Chondrocyte (in vitro differentiated cells): ENCODE results near the gene VASP. TPM values are rescaled to one million over a fixed set of nuclear protein-coding genes. Genes with fewer than 3 reads are reported as not detected.

Source experiments
- DNase-seq: peaks from one replicate; pipeline ENCODE4 v3.0.0; 2021; ENCODE audit warnings: mixed read lengths, low spot score
- H3K27ac Mint-ChIP-seq: one replicate; pipeline ENCODE4 v1.8.0; 2021; ENCODE audit warnings: mild to moderate bottlenecking, moderate library complexity, mixed read lengths; ENCODE audit not compliant: unreplicated experiment
- H3K27me3 Mint-ChIP-seq: 2 replicates; pipeline ENCODE4 v1.8.0; 2021; ENCODE audit warnings: low read depth, mixed read lengths
- H3K36me3 Mint-ChIP-seq: 2 replicates; pipeline ENCODE4 v1.8.0; 2021; ENCODE audit warnings: low read depth, mixed read lengths
- H3K4me1 Mint-ChIP-seq: 2 replicates; pipeline ENCODE4 v1.8.0; 2021; ENCODE audit warnings: low read depth, mild to moderate bottlenecking, mixed read lengths
- H3K4me3 Mint-ChIP-seq: one replicate; pipeline ENCODE4 v1.8.0; 2021; ENCODE audit warnings: mild to moderate bottlenecking, moderate library complexity, mixed read lengths; ENCODE audit not compliant: unreplicated experiment
- H3K9me3 Mint-ChIP-seq: 2 replicates; pipeline ENCODE4 v1.8.0; 2021; ENCODE audit warnings: low read depth, mixed read lengths
- CTCF ChIP-seq: fragments of 200-600 bp; sonication (generic); IDR thresholded peaks from 2 replicates; pipeline ENCODE4 v1.5.0; 2021; ENCODE audit warnings: antibody characterized with exemption, mild to moderate bottlenecking, moderate library complexity
- total RNA-seq: library from RNA; stranded (reverse); gene quantifications from 3 replicates; pipeline ENCODE4 v1.2.1, GENCODE V29; 2021

VASP gene
- total RNA-seq, 1 donor from 2014 or later = 142 TPM

- TF ChIP-seq CTCF = no peak
- H3K9me3 Mint-ChIP-seq = no peaks in the 10 kb centered on the region
- no peaks in the 10 kb centered on the region for H3K27me3 Mint-ChIP-seq
- no peak for DNase-seq
- H3K27ac Mint-ChIP-seq = no peak overlapping the region
- H3K4me1 Mint-ChIP-seq = peaks cover 13% of the 10 kb centered on the region
- no peak overlapping the region for H3K4me3 Mint-ChIP-seq
- H3K36me3 Mint-ChIP-seq = no peaks in the 10 kb centered on the region
Observed at GRCh38 chr19:45489216-45489855, 17.9 kb upstream of the VASP start.

DNA sequence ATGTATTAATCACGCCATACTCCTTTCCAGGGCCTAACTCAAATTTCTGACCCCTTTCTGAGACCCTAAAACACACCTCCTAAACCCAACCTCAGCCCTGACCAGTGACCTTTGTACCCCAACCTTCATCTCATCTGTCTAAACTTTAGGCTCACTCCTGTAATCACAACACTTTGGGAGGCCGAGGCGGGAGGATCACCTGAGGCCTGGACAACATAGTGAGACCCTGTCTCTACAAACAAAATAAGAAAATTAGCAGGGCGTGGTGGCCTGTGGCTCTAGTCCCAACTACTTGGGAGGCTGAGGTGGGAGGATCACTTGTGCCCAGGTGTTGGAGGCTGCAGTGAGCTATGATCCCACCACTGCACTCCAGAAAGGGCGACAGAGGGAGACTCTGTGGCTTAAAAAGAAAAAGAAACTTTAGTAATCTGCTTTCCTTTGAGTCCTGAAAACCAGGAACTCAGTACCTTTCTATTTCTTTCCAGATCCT is 15.1 kb upstream of the VASP start:
- Mint-ChIP-seq H3K27ac (no peak overlapping the region), H3K4me3 (peak overlapping the region; percentile 61)

GRCh38 chr19:45492627-45493470 is 14.4 kb upstream of the VASP start:
- peak overlapping the region; percentile 82 for H3K4me3 Mint-ChIP-seq
- peaks cover 4% of the 10 kb centered on the region for H3K27me3 Mint-ChIP-seq
- DNase-seq = no peak
- no peaks in the 10 kb centered on the region for H3K9me3 Mint-ChIP-seq
- H3K36me3 Mint-ChIP-seq = no peaks in the 10 kb centered on the region
- peak overlapping the region; percentile 61 for H3K27ac Mint-ChIP-seq
- peaks cover 23% of the 10 kb centered on the region for H3K4me1 Mint-ChIP-seq
- TF ChIP-seq CTCF = no peak

More for the DNA sequence above, 15.1 kb upstream of the VASP start:
- H3K27me3 Mint-ChIP-seq = peaks cover 2% of the 10 kb centered on the region
- peaks cover 20% of the 10 kb centered on the region for H3K4me1 Mint-ChIP-seq
- no peak for TF ChIP-seq CTCF
- H3K36me3 Mint-ChIP-seq = no peaks in the 10 kb centered on the region
- H3K9me3 Mint-ChIP-seq = no peaks in the 10 kb centered on the region
- no peak for DNase-seq

DNA sequence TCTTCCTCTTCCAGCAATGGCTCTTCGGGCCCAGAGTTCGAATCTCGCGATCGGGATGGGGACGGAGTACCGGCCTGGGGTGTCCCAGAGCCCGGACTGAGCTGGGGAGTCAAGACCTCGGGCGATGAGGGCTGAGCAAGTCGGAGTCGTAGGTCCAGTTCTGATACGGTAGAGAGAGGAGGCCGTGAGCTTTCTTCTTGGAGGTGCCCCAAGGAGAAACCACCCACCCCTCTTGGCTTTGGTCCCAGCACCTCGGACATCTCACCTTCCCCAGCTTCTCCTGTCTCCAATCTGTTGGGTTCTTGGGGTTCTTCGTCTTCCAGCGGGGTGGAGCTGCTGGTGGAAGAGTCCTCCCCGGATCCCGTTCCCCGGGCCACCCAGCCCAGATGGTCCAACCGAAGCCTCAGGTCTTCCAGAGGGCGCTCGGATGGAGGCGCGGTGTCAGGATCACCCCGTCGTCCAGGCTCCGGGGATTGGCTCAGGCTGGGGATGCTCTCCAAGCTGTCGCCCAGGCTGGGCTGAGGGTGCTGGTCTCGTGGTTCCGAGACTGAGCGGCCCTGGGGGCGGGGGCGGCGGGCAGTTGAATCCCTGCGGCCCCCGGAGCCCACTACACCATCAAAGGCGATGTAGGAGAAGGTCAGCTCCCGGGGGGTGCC is 12.9 kb upstream of the VASP start:
- no peak for TF ChIP-seq CTCF
- Mint-ChIP-seq H3K36me3 (no peaks in the 10 kb centered on the region), H3K27ac (no peak overlapping the region), H3K4me3 (no peak overlapping the region), H3K9me3 (no peaks in the 10 kb centered on the region), H3K27me3 (peaks cover 13% of the 10 kb centered on the region), H3K4me1 (peaks cover 31% of the 10 kb centered on the region)
- DNase-seq = no peak

DNA sequence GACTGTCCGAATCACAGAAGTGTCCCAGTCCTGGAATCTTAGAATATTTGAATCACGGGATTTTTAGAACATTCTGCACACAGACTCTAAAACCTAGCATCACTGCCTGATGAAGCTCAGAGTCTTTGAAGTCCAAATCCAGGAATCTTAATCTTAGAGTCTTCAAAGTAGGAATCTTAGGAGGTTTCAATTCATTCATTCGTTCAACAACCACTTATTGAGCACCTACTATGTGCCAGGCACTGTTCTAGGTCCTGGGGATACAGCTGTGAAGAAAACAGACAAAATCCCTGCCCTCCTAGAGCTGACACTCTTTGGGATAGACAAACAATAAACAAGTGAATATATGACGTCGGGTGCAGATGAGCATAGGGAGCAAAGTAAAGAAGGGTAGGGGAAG is 12.1 kb upstream of the VASP start:
- peaks cover 16% of the 10 kb centered on the region for H3K27me3 Mint-ChIP-seq
- TF ChIP-seq CTCF = no peak
- DNase-seq = no peak
- no peak overlapping the region for H3K27ac Mint-ChIP-seq
- H3K4me3 Mint-ChIP-seq = peak overlapping the region; percentile 1
- no peaks in the 10 kb centered on the region for H3K36me3 Mint-ChIP-seq
- H3K9me3 Mint-ChIP-seq = no peaks in the 10 kb centered on the region
- H3K4me1 Mint-ChIP-seq = peaks cover 34% of the 10 kb centered on the region
